T follicular helper cell (primary cell): ENCODE measurements around the gene GCSAM.

ENCODE experiments used
- DNase-seq: peaks from one replicate; pipeline ENCODE4 v3.0.0-alpha.2; 2020; ENCODE audit warnings: low read depth

GCSAM gene

GRCh38 chr3:112104774-112105173 lies 28.3 kb downstream of the GCSAM start:
- DNase-seq = no peak

DNA sequence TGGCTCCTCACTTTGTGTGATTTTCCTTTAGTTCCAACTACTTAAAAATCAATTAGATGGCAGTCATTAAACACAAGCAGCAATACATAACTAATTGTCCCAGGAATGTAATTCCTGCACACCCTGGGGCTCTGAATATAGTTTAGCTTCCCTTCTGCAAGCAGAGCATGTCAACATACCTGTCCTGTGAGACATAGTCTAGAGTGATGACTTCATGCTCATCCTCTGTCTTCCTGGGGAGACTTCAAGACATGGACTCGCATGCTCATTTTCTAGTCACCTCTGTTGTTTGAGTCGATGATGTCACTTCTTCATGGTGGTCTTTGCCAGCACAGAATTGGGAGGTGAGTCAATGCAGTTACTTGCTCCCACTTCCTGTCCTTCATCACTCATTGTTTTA lies 31.1 kb downstream of the GCSAM start:
- no peak for DNase-seq

DNA sequence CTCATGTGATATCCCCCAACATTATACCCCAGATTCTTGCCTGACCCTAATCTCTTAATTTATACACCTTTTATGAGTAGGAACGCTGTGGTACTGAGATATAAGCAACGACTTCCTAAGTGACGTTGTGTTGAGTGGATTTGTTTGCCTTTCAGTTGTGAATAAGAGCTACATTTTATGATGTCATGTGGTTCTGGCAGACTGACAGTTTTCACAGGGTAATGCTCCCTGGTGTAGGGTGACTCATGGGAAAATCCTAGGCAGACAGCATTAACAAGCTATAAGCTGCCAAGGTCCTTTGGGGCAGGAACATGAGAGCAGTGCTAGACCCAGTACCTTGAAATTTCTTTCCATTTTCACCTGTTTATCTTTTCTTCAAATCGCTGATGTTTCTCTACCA lies 35.7 kb downstream of the GCSAM start:
- DNase-seq = no peak

- no peak for DNase-seq
These were observed 36.9 kb downstream of the GCSAM start for GRCh38 chr3:112096176-112096575.

GRCh38 chr3:112095731-112096130 lies 37.3 kb downstream of the GCSAM start:
- DNase-seq = no peak

DNA sequence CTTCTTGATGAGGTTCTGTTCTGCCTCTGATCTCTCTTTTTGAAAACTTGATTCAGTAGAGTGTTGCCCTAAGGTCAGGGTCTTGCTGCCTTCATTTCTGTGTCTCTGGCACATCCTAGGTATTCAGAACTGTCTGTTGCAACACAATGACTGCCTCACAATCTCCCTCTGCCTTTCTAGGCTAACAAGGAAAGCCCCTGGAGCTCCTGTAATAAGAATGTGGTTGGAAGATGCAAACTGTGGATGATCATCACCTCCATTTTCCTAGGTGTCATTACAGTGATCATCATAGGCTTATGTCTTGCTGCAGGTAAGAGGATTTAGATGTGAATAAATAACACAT lies 39.9 kb downstream of the GCSAM start:
- DNase-seq = no peak

DNA sequence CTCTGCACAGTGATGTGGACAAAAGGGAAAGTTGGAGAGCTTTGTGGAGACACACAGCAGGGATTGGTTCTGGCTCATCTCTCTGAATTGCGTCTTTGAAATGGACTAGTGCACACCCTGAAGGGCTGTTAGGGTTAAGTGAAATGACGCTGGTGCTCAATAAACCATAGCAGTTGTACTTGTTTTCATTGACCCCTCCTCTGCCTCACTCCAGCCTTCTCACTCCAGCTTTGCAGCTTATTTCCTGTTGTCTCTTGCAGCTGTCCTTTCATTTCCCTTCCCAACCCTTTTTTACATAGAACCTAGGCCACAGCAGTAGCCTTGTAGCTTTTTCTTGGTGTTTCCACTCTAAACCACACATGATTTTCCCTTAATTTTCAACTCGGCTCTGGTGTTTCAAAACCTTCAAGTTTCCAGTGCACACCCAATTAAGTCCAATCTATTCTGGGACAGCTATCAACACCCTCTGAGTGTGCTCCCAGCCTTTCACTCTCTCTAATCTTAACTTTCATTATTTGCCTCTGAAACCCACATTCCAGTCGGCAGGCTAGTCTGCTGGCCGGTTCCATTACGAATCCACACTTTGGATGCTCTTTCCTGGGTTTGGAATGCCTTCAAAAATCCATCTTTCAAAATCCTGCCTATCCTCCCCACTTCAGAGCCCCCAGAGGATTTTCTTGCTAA lies 40.4 kb downstream of the GCSAM start:
- DNase-seq = no peak

GRCh38 chr3:112090887-112091586 lies 42.0 kb downstream of the GCSAM start:
- no peak for DNase-seq

- DNase-seq = no peak
These were observed 42.8 kb downstream of the GCSAM start for GRCh38 chr3:112089956-112090886.

DNA sequence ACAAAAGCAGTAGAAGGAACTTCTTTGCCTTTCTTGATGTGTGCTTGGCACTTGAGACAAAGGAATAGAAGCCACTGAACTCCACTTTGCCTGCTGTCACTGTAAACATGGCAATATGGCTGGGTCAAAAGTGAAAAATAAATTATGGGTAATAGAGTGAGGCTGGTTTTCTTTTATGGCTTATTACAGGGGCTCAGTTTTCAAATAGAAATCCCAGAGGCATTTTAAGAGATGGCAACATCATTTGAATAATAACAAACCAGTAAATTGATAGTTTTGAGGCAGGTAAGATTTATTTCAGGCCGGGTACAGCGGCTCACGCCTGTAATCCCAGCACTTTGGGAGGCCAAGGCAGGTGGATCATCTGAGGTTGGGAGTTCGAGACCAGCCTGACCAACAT lies 44.1 kb downstream of the GCSAM start:
- DNase-seq = no peak

GRCh38 chr3:112087746-112088145 lies 45.3 kb downstream of the GCSAM start:
- DNase-seq = no peak

- DNase-seq = no peak
These were observed 46.0 kb downstream of the GCSAM start for GRCh38 chr3:112086875-112087524.

- peak; percentile 22 for DNase-seq
These were observed 46.8 kb downstream of the GCSAM start, which contains the start of gene C3orf52 for GRCh38 chr3:112086076-112086854. Gene C3orf52 (plus strand): TSS chr3:112086389. CDS start chr3:112086408, 19 bp downstream.

DNA sequence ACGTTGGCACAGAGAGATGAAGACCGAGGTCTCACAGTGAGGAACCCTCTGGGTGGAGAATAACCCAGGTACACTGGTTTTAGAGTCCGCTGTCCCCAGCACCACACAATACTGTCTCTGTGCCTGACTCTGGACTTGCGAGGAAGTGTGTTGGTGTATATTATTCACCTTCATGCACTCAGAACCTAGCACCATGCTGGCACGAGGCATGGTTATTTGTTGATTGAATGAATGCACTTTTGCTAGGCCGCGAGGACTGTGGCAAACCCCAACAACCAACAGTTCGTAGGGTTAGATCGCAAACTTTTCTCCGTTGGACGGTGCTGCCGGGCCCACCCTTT lies 47.3 kb downstream of the GCSAM start:
- DNase-seq = no peak

- no peak for DNase-seq
These were observed 47.9 kb downstream of the GCSAM start for GRCh38 chr3:112084980-112085705.

DNA sequence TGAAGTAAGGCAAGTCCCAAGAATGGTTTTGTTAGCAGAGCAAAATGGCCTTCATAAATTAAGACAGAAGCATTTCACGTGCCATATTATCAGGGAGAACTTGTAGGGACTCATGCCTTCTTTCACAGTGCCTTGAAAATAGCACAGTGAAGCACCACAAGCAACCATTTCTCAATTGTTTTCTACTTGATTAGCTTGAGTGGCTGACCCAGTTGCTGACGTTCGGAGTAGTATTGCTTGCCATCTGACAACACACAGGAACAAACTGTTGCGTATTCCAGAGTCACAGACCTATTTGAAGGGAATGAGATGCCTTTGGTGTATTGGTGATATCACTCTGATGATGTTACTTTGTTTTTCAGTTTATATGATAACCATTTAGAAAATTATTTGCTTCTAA lies 49.8 kb downstream of the GCSAM start:
- no peak for DNase-seq

- DNase-seq = no peak
These were observed 54.6 kb downstream of the GCSAM start for GRCh38 chr3:112078125-112079083.

DNA sequence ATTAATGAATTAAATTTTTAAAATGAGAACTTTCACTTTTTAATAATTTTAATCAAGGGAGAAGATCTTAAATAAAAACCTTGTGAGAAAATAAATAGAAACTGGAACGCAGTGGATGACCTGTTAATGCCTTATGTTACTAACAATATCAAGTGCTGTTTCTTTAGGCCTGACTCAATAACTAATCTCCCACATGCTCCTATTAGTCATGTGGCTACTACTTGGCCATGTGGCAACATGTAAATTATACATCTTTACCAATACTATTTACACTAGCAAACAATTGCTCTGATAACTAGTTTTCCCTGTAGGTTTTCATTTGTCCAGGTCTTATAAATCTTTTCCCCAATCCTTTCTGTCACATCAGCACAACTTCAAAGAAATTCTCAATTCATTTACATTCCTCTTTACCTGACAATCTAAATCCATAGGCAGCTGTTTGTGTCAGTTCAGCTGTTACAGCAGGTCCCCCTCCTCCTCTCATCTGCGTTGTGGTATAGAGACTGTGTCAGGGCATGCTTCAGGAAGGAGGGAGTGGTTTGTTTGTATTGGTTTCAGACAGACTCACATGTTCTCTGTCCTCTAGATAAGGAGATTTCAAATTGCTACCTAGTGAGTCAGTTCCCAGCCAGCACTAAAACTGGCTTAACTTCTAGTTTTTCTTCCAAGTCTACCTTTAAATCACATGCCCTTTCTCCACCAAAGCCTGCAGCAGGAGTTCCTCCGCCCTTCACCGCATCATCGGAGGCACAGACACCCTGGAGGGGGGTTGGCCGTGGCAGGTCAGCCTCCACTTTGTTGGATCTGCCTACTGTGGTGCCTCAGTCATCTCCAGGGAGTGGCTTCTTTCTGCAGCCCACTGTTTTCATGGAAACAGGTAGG lies 58.2 kb downstream of the GCSAM start:
- DNase-seq = no peak

DNA sequence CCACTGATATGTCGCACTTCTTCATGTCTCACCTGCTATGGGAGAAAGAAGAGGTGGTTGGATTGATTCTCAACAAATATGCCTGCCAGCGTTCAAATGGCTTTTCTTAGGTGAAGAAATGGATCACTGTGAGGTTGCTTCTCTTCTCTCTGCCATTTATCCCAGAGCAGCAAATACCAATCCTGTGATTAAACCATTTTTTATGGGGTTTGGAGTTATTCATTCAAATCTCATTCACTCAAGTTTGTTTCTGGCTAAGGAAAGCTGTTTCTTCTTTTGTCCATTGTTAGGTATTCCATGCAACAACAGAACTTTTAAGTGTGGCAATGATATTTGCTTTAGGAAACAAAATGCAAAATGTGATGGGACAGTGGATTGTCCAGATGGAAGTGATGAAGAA lies 59.0 kb downstream of the GCSAM start:
- DNase-seq = no peak
